Measurements from ENCODE around the gene TMEM164.
"Not testable (repeated sequence)": the region's sequence is repeated elsewhere in the genome, so short reads cannot be mapped to it uniquely, and the experiment has no call there.

TMEM164 gene

GRCh38 chrX:110002300-110003166 is at the start of gene TMEM164:
TMEM164 (plus strand) TSS chrX:110003114; CDS start chrX:110003775, 661 bp downstream.
- DNase-seq (ENCODE audit: low read depth in 1 of 2, low spot score in 1 of 2) = peak; percentile 55 to 56

DNA sequence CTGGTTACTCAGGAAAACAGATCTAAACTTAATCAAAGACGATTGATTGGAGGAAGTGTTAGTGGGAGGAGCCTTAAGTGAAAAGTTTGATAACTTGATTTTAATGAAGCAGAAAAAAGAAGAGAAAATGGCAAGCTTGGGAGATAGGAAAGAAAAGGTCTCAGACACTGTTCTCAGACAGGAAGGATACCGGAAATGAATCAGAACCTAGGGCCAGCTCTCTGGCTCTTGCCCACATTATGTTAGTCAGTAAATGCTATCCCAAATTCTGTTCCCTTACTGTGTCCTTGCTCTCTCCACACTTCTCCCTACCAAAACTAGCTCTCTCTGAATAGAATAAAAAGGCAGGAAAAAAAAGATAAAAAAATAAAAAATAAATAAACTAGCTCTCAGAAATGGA is 48.6 kb upstream of the TMEM164 start:
- no peak for DNase-seq (ENCODE audit: low read depth in 1 of 2, low spot score in 1 of 2)

GRCh38 chrX:109954955-109955354 is 48.0 kb upstream of the TMEM164 start:
- no peak for DNase-seq (ENCODE audit: low read depth in 1 of 2, low spot score in 1 of 2)

DNA sequence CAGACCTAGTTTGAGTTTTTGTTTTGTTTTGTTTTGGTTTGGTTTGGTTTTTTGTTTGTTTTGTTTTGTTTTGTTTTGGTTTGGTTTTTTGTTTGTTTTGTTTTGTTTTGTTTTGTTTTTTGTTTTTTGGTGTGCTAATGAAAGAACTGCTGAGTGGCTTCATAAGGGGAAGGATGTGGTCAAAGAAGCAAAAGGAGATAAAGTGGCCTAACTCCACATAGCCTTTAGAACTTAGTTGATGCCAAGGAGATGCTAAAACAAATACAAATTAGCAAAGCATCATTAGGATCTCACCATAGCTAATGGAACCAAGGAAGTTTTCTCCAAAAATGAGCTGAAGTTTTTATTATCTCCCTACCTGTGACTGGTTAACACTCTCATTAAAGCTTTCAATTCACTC is 44.6 kb upstream of the TMEM164 start:
- DNase-seq (ENCODE audit: low read depth in 1 of 2, low spot score in 1 of 2) = no peak

- no peak for DNase-seq (ENCODE audit: low read depth in 1 of 2, low spot score in 1 of 2)
These were observed 43.5 kb upstream of the TMEM164 start for GRCh38 chrX:109959356-109959871.

DNA sequence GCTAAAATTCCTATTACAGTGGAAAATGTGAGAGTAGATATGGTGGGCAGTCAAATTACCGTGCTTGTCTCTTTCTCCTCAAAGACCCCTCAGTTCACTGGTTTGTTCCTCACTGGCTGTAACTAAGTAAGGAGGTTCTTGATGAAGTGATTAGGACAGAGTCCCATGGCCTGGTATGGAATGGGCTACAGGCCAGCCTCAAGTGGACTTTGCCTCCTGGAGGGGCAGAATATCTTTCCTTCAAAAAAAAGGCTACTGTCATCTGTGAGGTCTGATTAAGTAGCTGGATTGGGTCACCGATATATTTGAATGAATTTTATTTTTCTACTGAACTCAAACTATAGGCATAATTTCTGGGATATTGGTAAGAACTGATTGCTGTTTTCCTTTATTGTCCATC is 38.5 kb upstream of the TMEM164 start:
- DNase-seq (ENCODE audit: low read depth in 1 of 2, low spot score in 1 of 2) = no peak

- no peak for DNase-seq (ENCODE audit: low read depth in 1 of 2, low spot score in 1 of 2)
These were observed 36.7 kb upstream of the TMEM164 start for GRCh38 chrX:109966246-109966645.

DNA sequence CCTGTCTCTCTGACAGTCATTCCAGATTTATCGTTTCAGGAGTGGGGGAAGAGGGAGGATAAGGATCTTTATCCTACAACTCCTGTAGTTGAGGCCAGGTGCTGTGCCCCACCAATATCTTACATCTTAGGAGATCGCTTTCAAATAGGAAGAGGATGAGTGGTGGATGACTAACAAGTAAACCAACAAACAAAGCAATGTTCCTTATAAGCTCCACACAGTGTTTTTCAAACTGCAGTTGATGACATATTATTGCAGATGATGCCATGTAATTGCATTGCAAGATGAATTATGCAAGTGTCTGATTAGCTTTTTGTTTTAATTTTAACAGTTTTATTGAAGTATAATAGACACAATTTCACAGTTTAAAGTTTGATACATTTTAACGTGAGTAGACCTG is 35.8 kb upstream of the TMEM164 start:
- DNase-seq (ENCODE audit: low read depth in 1 of 2, low spot score in 1 of 2) = no peak

GRCh38 chrX:109970841-109971240 is 32.1 kb upstream of the TMEM164 start:
- not testable (repeated sequence) for DNase-seq (ENCODE audit: low read depth in 1 of 2, low spot score in 1 of 2)

- DNase-seq (ENCODE audit: low read depth in 1 of 2, low spot score in 1 of 2) = no peak
These were observed 27.8 kb upstream of the TMEM164 start for GRCh38 chrX:109974906-109975655.

- DNase-seq (ENCODE audit: low read depth in 1 of 2, low spot score in 1 of 2) = not testable (repeated sequence)
These were observed 17.7 kb upstream of the TMEM164 start for GRCh38 chrX:109985210-109985609.

- no peak for DNase-seq (ENCODE audit: low read depth in 1 of 2, low spot score in 1 of 2)
These were observed 15.0 kb upstream of the TMEM164 start for GRCh38 chrX:109987884-109988283.

- no peak for DNase-seq (ENCODE audit: low read depth in 1 of 2, low spot score in 1 of 2)
These were observed 12.2 kb upstream of the TMEM164 start for GRCh38 chrX:109990582-109991276.

- DNase-seq (ENCODE audit: low read depth in 1 of 2, low spot score in 1 of 2) = no peak
These were observed 10.7 kb upstream of the TMEM164 start for GRCh38 chrX:109992203-109992602.

DNA sequence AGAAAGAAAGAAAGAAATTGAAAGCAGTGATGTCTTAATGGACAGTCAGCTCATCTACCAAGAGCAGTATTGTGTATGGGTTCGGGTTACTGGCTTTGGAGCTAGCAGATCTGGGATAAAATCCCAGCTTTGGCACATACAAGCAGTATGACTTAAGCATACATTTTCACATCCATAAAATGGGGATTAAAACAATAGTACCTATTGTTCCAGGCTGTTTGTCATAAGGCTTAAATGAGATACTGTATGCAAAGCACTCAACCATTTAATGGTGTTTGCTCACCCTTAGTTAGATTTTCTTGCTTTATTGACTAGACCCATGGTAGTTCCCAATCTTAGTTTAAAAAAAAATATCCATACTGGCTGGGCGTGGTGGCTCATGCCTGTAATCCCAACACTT is 7.8 kb upstream of the TMEM164 start:
- DNase-seq (ENCODE audit: low read depth in 1 of 2, low spot score in 1 of 2) = no peak

DNA sequence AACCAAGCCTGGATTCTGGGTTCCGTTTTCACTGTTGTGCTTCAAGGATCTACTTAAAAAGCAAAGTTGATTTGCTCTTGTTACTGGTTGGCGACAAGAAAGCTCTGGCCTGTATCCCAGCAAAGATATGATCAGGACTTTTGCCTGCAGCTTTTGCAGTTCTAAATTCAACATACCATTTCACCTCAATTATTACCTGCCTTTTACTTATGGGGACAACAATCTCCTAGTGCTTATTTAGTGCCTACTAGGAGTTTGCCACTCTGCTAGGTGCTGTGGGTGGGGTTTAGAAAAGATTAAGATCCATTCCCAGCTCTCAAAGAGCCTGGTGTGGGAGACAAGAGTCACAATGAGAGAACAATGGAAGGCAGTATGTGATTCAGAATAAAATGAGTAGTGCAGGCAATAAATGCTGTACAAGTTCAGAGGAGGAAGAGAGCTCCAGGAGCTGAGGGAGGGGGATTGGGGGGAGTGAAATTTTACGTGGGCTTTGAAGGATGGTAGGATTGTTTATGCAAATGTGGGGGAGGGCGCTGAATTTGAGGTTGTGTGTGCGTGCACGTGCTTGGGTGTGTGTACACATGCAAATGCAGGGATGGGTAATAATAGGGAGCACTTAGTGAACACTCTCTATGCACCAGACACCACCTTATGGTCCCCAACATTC is 5.0 kb upstream of the TMEM164 start:
- DNase-seq (ENCODE audit: low read depth in 1 of 2, low spot score in 1 of 2) = no peak

GRCh38 chrX:110000000-110000399 is 2.9 kb upstream of the TMEM164 start:
- no peak for DNase-seq (ENCODE audit: low read depth in 1 of 2, low spot score in 1 of 2)

GRCh38 chrX:110000847-110001713 is 1.8 kb upstream of the TMEM164 start:
- no peak for DNase-seq (ENCODE audit: low read depth in 1 of 2, low spot score in 1 of 2)

DNA sequence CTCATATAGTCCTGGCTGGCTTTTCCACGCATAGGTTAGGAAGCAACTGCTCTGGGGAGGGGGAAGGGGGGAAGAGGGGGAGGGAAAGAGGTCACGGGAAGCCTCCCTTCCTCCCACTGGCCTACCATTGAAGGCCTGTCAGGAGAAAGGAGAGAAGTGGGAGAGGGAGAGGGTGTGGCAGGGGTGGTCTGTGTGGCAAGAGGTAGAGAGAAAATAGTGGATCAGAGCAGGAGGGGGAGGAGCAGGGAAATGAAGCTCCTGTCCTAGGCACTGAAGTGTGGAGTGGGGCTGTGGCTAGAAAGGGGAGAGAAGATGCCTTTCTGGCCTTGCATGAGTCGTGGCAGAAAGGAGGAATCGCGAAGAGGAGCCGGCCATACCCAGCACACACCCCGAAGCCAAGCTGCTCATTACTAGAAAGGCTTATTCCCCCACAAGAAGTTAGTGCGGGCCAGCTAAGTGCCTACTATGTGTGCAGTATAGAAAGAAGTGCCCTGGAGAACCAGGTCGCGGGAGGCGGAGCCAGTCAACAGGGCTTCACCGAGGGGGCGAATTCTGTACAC is 1.1 kb upstream of the TMEM164 start:
- DNase-seq (ENCODE audit: low read depth in 1 of 2, low spot score in 1 of 2) = no peak

Data from activated T-helper 1 cell treated with anti-CD3 and anti-CD28 coated beads, Interleukin-2, amount 50 U/mL, for 16 hours (primary cell).